ENCODE data around the gene H3-3A. TPM values are rescaled to one million over a fixed set of nuclear protein-coding genes. Genes with fewer than 3 reads are reported as not detected.

The H3-3A gene
- total and polyA plus RNA-seq, 2 of the 8 experiments (the other 6 are each of a cell fraction or from before 2014, with no cell fraction given): 1,157 to 1,223 TPM

GRCh38 chr1:226072347-226072746 lies 9.8 kb downstream of the H3-3A start:
- H3K79me1 ChIP-seq (ENCODE audit: low read depth, low read length): 0 out of 2 replicates have a peak, but pooled peaks cover 2% of the 10 kb centered on the region
- no peak overlapping the region for H4K8ac ChIP-seq (ENCODE audit: extremely low read depth, insufficient read depth, low read length)
- H2BK15ac ChIP-seq (ENCODE audit: low read length): no peak overlapping the region
- H3K23me2 ChIP-seq (ENCODE audit: low read depth, low read length): no peaks in the 10 kb centered on the region
- H3K4me2 ChIP-seq (ENCODE audit: insufficient read depth in 1 of 2, low read depth in 2 of 2, low read length in 2 of 2): no peak overlapping the region
- no peak overlapping the region for H3K27ac ChIP-seq (ENCODE audit: low read depth, low read length)
- no peak overlapping the region for H3K23ac ChIP-seq (ENCODE audit: insufficient read length)
- H3K4me1 ChIP-seq (replicated peaks in 1 of 4; ENCODE audit: control insufficient read depth in 3 of 4, insufficient read depth in 4 of 4, low read length in 3 of 4): no peaks in the 10 kb centered on the region
- H4K91ac ChIP-seq (replicated peaks; ENCODE audit: insufficient read length, low read length): no peak overlapping the region
- no peak overlapping the region for H3K9ac ChIP-seq (replicated peaks in 1 of 4; ENCODE audit: extremely low read depth in 1 of 4, low read depth in 3 of 4, low read length in 3 of 4)
- WGBS, 2 experiments (ENCODE audit: extremely low coverage in 1 of 2, insufficient coverage in 1 of 2, insufficient read length in 1 of 2, insufficient replicate concordance in 2 of 2, low coverage in 1 of 2, low lambda C conversion rate in 2 of 2, missing lambda C conversion rate in 1 of 2): 92% methylated on average over 4 of the region's 4 CpGs; no CpG with 5 or more reads in 1 of the 2 experiments
- H2AK5ac ChIP-seq (ENCODE audit: low read depth, low read length): no peak overlapping the region
- H2BK20ac ChIP-seq (ENCODE audit: low read length): no peak overlapping the region
- H2AFZ ChIP-seq (ENCODE audit: low read length): no peak overlapping the region
- H2BK5ac ChIP-seq (ENCODE audit: low read depth, low read length): no peak overlapping the region
- H3K36me3 ChIP-seq (ENCODE audit: control insufficient read depth in 2 of 4, insufficient read depth in 4 of 4, low read length in 3 of 4): peaks cover 17 to 68% (median 37%) of the 10 kb centered on the region in 4 experiments
- FAIRE-seq (no peak), DNase-seq (ENCODE audit: low read depth in 1 of 2, low spot score in 2 of 2) (no peak)
- H3K18ac ChIP-seq (ENCODE audit: extremely low read depth, low read length): no peak overlapping the region
- H3K14ac ChIP-seq (ENCODE audit: insufficient read length): no peak overlapping the region
- no peak overlapping the region for H2BK120ac ChIP-seq (replicated peaks; ENCODE audit: low read depth, low read length)
- no peak overlapping the region for H3K56ac ChIP-seq (replicated peaks; ENCODE audit: insufficient read length, low read depth, low read length)
- H2BK12ac ChIP-seq (ENCODE audit: low read depth, low read length): no peak overlapping the region
- H3K79me2 ChIP-seq (ENCODE audit: control insufficient read depth in 1 of 2, insufficient read depth in 2 of 2, low read length in 2 of 2): peaks cover 7 to 33% of the 10 kb centered on the region in 2 experiments; a peak in 3 of 4 replicates
- H4K5ac ChIP-seq (ENCODE audit: insufficient read length, low read depth, low read length): no peak overlapping the region
- no peak overlapping the region for H3K4me3 ChIP-seq (ENCODE audit: extremely low read depth in 1 of 4, insufficient read depth in 2 of 4, low read depth in 3 of 4, low read length in 4 of 4)
- no peak overlapping the region for H3K4ac ChIP-seq (replicated peaks; ENCODE audit: insufficient read length, low read depth, low read length)
- peaks cover 14 to 20% of the 10 kb centered on the region in 2 experiments for H4K20me1 ChIP-seq (replicated peaks in 1 of 2; ENCODE audit: control insufficient read depth in 1 of 2, insufficient read depth in 2 of 2, low read length in 2 of 2)
- TF ChIP-seq YY1 (IDR thresholded peaks at IDR 0.05; ENCODE audit: low read depth, low read length): no peak
- TF ChIP-seq POLR2AphosphoS5 (IDR thresholded peaks at IDR 0.05; ENCODE audit: low read depth, low read length): peak; percentile 52; the same call in 1 of the 2 replicates
- ChIA-PET CTCF (ENCODE audit: partially characterized antibody) (interaction anchor here (0.6 to 0.9 kb wide), 2 partner anchors 48 to 617 kb away, joined by 3 read pairs; no protein-coding TSS in a partner anchor), POLR2A (ENCODE audit: partially characterized antibody) (interaction anchor here (0.7 to 1.6 kb wide), 6 partner anchors 10 to 38 kb away, joined by 3 to 13 read pairs (median 4); partner anchors contain the start of gene H3-3A)
- H3K27me3 ChIP-seq (replicated peaks in 1 of 4; ENCODE audit: control insufficient read depth in 3 of 4, extremely low read depth in 1 of 4, insufficient read depth in 3 of 4, low read length in 3 of 4): no peaks in the 10 kb centered on the region
- H3K9me3 ChIP-seq (ENCODE audit: insufficient read depth in 2 of 2, low read depth in 1 of 2, low read length in 1 of 2): no peaks in the 10 kb centered on the region

All from H1 (cell line).